K562 (cell line): ENCODE results near the gene CCDC78. TPM values are rescaled to one million over a fixed set of nuclear protein-coding genes. Genes with fewer than 3 reads are reported as not detected.
A peak's percentile ranks its signal among the peaks of the same experiment; 100 is the strongest.

Experiments
- ATAC-seq: fragments of 200-7000 bp; cut with Tn5 transposase; 3 replicates; pipeline ENCODE4 v1.9.1; 2020; ENCODE audit warnings: moderate library complexity
- BruUV-seq: library from RNA; stranded (reverse); fragments of 400-500 nt; replicated peaks from 2 replicates; lab custom pipeline; 2021; lab: Mats Ljungman, UMichigan
- CTCF ChIA-PET: fragments of 300-600 bp; formaldehyde crosslinking; extraction: SDS; loops from one replicate; lab custom pipeline; 2021; ENCODE audit warnings: low intra/inter-chr PET ratio; lab: Yijun Ruan, JAX
- POLR2A ChIA-PET: fragments of 300-600, 350-650 bp; sonication (Branson Sonifier 250); formaldehyde crosslinking; extraction: SDS; loops from one replicate; lab custom pipeline; 2021; ENCODE audit warnings: antibody characterized with exemption, inconsistent platforms; lab: Yijun Ruan, JAX
- DNase-seq, 4 experiments: peaks; one replicate each; pipeline versions ENCODE4 v3.0.0 to v3.0.0-alpha.2; 2011 to 2018; ENCODE audit warnings: low spot score in 3 of 4, mixed read lengths in 3 of 4; ENCODE audit errors: extremely low read depth in 1 of 4
- FAIRE-seq: peaks from 2 replicates; lab custom pipeline; 2011; peaks lifted over from hg19 to GRCh38; lab: Jason Lieb, UNC
- H2AFZ ChIP-seq: 2 replicates; pipeline ENCODE4 v1.6.0; 2011; ENCODE audit warnings: low read depth, low read length, control low read depth, inconsistent platforms
- H3K27ac ChIP-seq: fragments of 200-600 bp; 3 replicates; pipeline ENCODE4 v1.8.0; 2011; ENCODE audit warnings: low read depth, mild to moderate bottlenecking, control low read depth, inconsistent platforms, low read length, moderate library complexity, mixed read lengths; ENCODE audit errors: extremely low read depth
- H3K27me3 ChIP-seq, 2 experiments: fragments of 300-600 bp in 1 of 2; 2 replicates in 1 of 2; 3 replicates in 1 of 2; pipeline versions ENCODE4 v1.6.0 to v1.8.0; 2011; ENCODE audit warnings: inconsistent platforms in 2 of 2, low read length in 2 of 2, mild to moderate bottlenecking in 1 of 2, mixed read lengths in 1 of 2, moderate library complexity in 1 of 2; ENCODE audit not compliant: control insufficient read depth in 2 of 2, insufficient read depth in 2 of 2
- H3K36me3 ChIP-seq: fragments of 300-600 bp; 3 replicates; pipeline ENCODE4 v1.8.0; 2011; ENCODE audit warnings: mild to moderate bottlenecking, low read length, inconsistent platforms; ENCODE audit not compliant: control insufficient read depth, insufficient read depth
- H3K4me1 ChIP-seq, 2 experiments: fragments of 200-600 bp in 1 of 2; replicated peaks in 1 of 2; 2 replicates in 1 of 2; 3 replicates in 1 of 2; pipeline versions ENCODE4 v1.5.1 to v1.8.0; 2011; ENCODE audit warnings: inconsistent platforms in 2 of 2, low read length in 2 of 2, mild to moderate bottlenecking in 1 of 2, mixed read lengths in 1 of 2, moderate library complexity in 1 of 2; ENCODE audit not compliant: control insufficient read depth in 2 of 2, insufficient read depth in 2 of 2
- H3K4me2 ChIP-seq: 2 replicates; pipeline ENCODE4 v1.6.1; 2011; ENCODE audit warnings: low read length, control low read depth, inconsistent platforms, mixed read lengths; ENCODE audit not compliant: insufficient read depth
- H3K4me3 ChIP-seq: fragments of 200-600 bp; sonication (generic), shearing (Covaris generic); 2 replicates; pipeline ENCODE4 v1.5.1; 2016; ENCODE audit warnings: control low read depth, inconsistent platforms
- H3K79me2 ChIP-seq: fragments of 200-600 bp; 3 replicates; pipeline ENCODE4 v1.8.0; 2011; ENCODE audit warnings: low read length, inconsistent platforms; ENCODE audit not compliant: control insufficient read depth, insufficient read depth
- H3K9ac ChIP-seq, 2 experiments: 2 replicates each; pipeline versions ENCODE4 v1.6.0 to v1.6.1; 2011; ENCODE audit warnings: low read depth in 2 of 2, low read length in 2 of 2, control low read depth in 1 of 2, inconsistent platforms in 1 of 2, mild to moderate bottlenecking in 1 of 2, mixed read lengths in 1 of 2; ENCODE audit not compliant: insufficient read depth in 1 of 2
- H3K9me1 ChIP-seq: one replicate; pipeline ENCODE4 v1.6.0; 2011; ENCODE audit warnings: inconsistent platforms, mild to moderate bottlenecking, low read length, moderate library complexity; ENCODE audit not compliant: control insufficient read depth, insufficient read depth
- H3K9me3 ChIP-seq: replicated peaks from 2 replicates; pipeline ENCODE4 v1.5.1; 2011; ENCODE audit warnings: low read depth, low read length, inconsistent platforms; ENCODE audit not compliant: control insufficient read depth, insufficient read depth
- H4K20me1 ChIP-seq: replicated peaks from 2 replicates; pipeline ENCODE4 v1.6.1; 2011; ENCODE audit warnings: low read length, inconsistent platforms, mixed read lengths; ENCODE audit not compliant: control insufficient read depth, insufficient read depth
- CBX1 ChIP-seq: sonication (generic); IDR thresholded peaks from 2 replicates; pipeline ENCODE4 v1.6.1; 2016; ENCODE audit warnings: antibody characterized with exemption, low read depth, mild to moderate bottlenecking
- ETV5 ChIP-seq: sonication (generic); formaldehyde crosslinking; IDR thresholded peaks from 2 replicates; pipeline ENCODE4 v1.4.0; 2020; ENCODE audit warnings: low read depth, mild to moderate bottlenecking, missing genetic modification reagents
- MAFG ChIP-seq: fragments of 450-650 bp; conservative IDR thresholded peaks from 2 replicates; pipeline ENCODE4 v1.6.1; 2016; ENCODE audit warnings: missing genetic modification characterization, missing compliant biosample characterization
- MEIS2 ChIP-seq: fragments of 450-650 bp; IDR thresholded peaks from 2 replicates; pipeline ENCODE4 v1.6.1; 2014; ENCODE audit warnings: mild to moderate bottlenecking; ENCODE audit not compliant: partially characterized antibody
- TAF1 ChIP-seq: IDR thresholded peaks from 2 replicates; pipeline ENCODE4 v1.6.1; 2011; ENCODE audit warnings: mild to moderate bottlenecking, low read length, moderate library complexity; ENCODE audit not compliant: insufficient read depth, control insufficient read depth, severe bottlenecking; ENCODE audit errors: extremely low read depth
- TRIM28 ChIP-seq: fragments of 450-650 bp; IDR thresholded peaks from 2 replicates; pipeline ENCODE4 v1.6.1; 2017
- WGBS: fragments of 100-300 bp; shearing (Covaris generic); methylation state at CpG from one replicate; pipeline ENCODE4 v1.1.6; 2016; ENCODE audit warnings: low coverage, mixed read lengths; ENCODE audit not compliant: insufficient coverage; ENCODE audit errors: missing lambda C conversion rate; 5-methylcytosine and 5-hydroxymethylcytosine counted together
- in situ Hi-C: fragments of 300-500 bp; cut with MboI; formaldehyde crosslinking; loops from 4 replicates; pipeline ENCODE4 v1.15.0; 2018; ENCODE audit warnings: inconsistent platforms, mixed read lengths
- intact Hi-C: fragments of 100-400 bp; cut with micrococcal nuclease; formaldehyde crosslinking; loops from 2 replicates; pipeline ENCODE4 v1.14.2; 2022
- polyA plus RNA-seq, 8 experiments: library from polyadenylated mRNA; depleted of rRNA in 4 of 8; stranded (reverse) in 5 of 8; unstranded in 3 of 8; fragments of >200 nt; fragmentation: Nextera tagmentation in 2 of 8; fragmentation: Illumina TruSeq in 1 of 8; extraction: Ambion mirVana in 2 of 8; extraction: Trizol in 1 of 8; gene quantifications; 2 replicates each; pipeline versions ENCODE4 v1.2.1 to v1.2.3, GENCODE V29; 2011 to 2014; ENCODE audit warnings: inconsistent platforms in 1 of 8, missing spikeins in 1 of 8
- total RNA-seq, 7 experiments: library from RNA; depleted of rRNA in 6 of 7; stranded (reverse); fragments of >200 nt in 6 of 7; fragmentation: Illumina TruSeq in 2 of 7; extraction: Trizol in 2 of 7; gene quantifications; 2 replicates each; pipeline versions ENCODE4 v1.2.1 to v1.2.3, GENCODE V29; 2011 to 2021; ENCODE audit warnings: low replicate concordance in 1 of 7
- TF ChIP-seq, protein P1 (sequence below): fragments of 200-800 bp; sonication (Bioruptor generic); IDR thresholded peaks from 2 replicates; pipeline ENCODE4 v1.6.1; 2017; ENCODE audit warnings: missing genetic modification characterization, missing compliant biosample characterization
- TF ChIP-seq, protein P2 (sequence below): sonication (generic); formaldehyde crosslinking; IDR thresholded peaks from 2 replicates; pipeline ENCODE4 v1.8.1; 2023; ENCODE audit warnings: missing genetic modification reagents, mild to moderate bottlenecking, borderline replicate concordance

CCDC78 gene
- total and polyA plus RNA-seq, 9 of the 15 experiments (the other 6 are each of a cell fraction or from before 2014, with no cell fraction given), result 0.24 to 17.7 (median 2.9) TPM

DNA sequence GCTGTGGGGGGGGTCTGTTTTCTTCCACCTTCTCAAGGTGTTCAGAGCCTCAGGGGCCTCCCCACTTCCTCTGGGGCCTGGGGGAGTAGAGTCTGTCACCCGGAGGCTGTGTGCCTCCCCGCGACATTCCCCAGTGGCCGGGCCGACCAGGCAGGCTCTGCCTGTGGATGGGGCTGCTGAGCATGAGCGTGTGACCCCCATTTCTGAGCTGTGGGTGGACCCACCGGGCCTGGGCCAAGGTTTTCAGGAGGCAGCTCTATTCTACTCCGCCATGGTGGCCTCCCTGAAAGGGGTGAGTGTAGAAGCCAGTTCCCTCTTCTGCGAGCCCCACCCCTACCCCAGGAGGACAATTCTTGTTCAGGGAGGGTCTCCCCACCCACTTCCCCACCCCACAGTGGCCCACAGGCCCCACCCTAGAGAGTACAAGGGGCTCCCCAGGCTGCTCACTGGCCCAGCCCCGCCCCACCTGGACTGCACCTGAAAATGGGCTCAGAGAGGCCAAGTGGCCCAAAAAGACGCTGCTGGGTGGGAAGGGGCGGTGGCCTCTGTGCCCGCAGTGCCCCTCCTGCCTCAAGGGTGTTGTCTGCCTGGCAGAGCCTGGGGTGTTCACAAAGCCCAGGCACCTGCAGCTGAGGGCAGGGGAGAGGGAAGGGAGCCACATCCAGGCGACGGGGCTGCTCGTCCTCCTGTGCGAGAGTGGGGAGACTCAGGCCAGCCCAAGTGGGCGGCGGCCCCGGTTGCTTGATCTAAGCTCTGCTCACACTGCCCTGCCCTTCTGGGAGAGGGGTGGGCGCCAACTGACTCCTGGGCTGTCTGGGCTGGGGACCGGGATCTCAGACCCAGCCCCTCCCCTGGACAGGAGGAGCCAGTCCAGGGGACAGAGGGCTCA lies 35.6 kb upstream of the CCDC78 start:
- H3K9ac ChIP-seq, result peak overlapping the region in 1 of 2 experiments; percentile 64; a peak in 2 of 4 replicates
- ATAC-seq (peak; percentile 17; the same call in 1 of the 3 replicates), FAIRE-seq (no peak), DNase-seq (no peak)
- H4K20me1 ChIP-seq, result 0 out of 2 replicates have a peak, but pooled peaks cover 3% of the 10 kb centered on the region
- peaks cover 0 to 6% of the 10 kb centered on the region in 2 experiments; a peak in 1 of 5 replicates for H3K27me3 ChIP-seq
- in situ Hi-C loops (no loop called here), intact Hi-C loops (no loop called here)
- WGBS, result 13% methylated on average over 16 of the region's 22 CpGs
- no peak overlapping the region for H3K27ac ChIP-seq
- H3K4me3 ChIP-seq, result no peak overlapping the region
- peaks cover 2 to 71% of the 10 kb centered on the region in 2 experiments; a peak in 4 of 5 replicates for H3K4me1 ChIP-seq
- H3K79me2 ChIP-seq, result no peaks in the 10 kb centered on the region
- ChIA-PET POLR2A (interaction anchor here (0.6 to 0.7 kb wide), 2 partner anchors 388 to 462 kb away, joined by 3 read pairs; no protein-coding TSS in a partner anchor), CTCF (no interaction called here)
- no peaks in the 10 kb centered on the region for H3K9me1 ChIP-seq
- no peak overlapping the region for H3K4me2 ChIP-seq
- H3K36me3 ChIP-seq, result no peaks in the 10 kb centered on the region
- H3K9me3 ChIP-seq, result no peaks in the 10 kb centered on the region
- BruUV-seq, result no TSS peak
- H2AFZ ChIP-seq, result no peak overlapping the region
- no peak for TF ChIP-seq MEIS2
- no peak for TF ChIP-seq TAF1
- no peak for TF ChIP-seq TRIM28
- no peak for TF ChIP-seq ETV5 (CRISPR knock-in tag)
- TF ChIP-seq, protein P1, sequence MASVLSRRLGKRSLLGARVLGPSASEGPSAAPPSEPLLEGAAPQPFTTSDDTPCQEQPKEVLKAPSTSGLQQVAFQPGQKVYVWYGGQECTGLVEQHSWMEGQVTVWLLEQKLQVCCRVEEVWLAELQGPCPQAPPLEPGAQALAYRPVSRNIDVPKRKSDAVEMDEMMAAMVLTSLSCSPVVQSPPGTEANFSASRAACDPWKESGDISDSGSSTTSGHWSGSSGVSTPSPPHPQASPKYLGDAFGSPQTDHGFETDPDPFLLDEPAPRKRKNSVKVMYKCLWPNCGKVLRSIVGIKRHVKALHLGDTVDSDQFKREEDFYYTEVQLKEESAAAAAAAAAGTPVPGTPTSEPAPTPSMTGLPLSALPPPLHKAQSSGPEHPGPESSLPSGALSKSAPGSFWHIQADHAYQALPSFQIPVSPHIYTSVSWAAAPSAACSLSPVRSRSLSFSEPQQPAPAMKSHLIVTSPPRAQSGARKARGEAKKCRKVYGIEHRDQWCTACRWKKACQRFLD (CRISPR knock-in tag), result no peak
- no peak for TF ChIP-seq CBX1
- TF ChIP-seq, protein P2, sequence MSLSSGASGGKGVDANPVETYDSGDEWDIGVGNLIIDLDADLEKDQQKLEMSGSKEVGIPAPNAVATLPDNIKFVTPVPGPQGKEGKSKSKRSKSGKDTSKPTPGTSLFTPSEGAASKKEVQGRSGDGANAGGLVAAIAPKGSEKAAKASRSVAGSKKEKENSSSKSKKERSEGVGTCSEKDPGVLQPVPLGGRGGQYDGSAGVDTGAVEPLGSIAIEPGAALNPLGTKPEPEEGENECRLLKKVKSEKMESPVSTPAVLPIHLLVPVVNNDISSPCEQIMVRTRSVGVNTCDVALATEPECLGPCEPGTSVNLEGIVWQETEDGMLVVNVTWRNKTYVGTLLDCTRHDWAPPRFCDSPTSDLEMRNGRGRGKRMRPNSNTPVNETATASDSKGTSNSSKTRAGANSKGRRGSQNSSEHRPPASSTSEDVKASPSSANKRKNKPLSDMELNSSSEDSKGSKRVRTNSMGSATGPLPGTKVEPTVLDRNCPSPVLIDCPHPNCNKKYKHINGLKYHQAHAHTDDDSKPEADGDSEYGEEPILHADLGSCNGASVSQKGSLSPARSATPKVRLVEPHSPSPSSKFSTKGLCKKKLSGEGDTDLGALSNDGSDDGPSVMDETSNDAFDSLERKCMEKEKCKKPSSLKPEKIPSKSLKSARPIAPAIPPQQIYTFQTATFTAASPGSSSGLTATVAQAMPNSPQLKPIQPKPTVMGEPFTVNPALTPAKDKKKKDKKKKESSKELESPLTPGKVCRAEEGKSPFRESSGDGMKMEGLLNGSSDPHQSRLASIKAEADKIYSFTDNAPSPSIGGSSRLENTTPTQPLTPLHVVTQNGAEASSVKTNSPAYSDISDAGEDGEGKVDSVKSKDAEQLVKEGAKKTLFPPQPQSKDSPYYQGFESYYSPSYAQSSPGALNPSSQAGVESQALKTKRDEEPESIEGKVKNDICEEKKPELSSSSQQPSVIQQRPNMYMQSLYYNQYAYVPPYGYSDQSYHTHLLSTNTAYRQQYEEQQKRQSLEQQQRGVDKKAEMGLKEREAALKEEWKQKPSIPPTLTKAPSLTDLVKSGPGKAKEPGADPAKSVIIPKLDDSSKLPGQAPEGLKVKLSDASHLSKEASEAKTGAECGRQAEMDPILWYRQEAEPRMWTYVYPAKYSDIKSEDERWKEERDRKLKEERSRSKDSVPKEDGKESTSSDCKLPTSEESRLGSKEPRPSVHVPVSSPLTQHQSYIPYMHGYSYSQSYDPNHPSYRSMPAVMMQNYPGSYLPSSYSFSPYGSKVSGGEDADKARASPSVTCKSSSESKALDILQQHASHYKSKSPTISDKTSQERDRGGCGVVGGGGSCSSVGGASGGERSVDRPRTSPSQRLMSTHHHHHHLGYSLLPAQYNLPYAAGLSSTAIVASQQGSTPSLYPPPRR, result no peak
- no peak for TF ChIP-seq MAFG (tag)
